Stimulated activated CD4-positive, alpha-beta T cell treated with anti-CD3 and anti-CD28 coated beads, Interleukin-2, amount 100 ng/mL, for 4 hours (primary cell): ENCODE measurements around the gene DKK2.

Source experiments
- DNase-seq: peaks from one replicate; pipeline ENCODE4 v3.0.0-alpha.2; 2020; ENCODE audit warnings: low read depth

DKK2 gene

GRCh38 chr4:107017443-107018343 lies 18.4 kb downstream of the DKK2 start:
- no peak for DNase-seq

- no peak for DNase-seq
Observed at GRCh38 chr4:107011312-107011711, 24.8 kb downstream of the DKK2 start.

GRCh38 chr4:107009196-107009968 lies 26.7 kb downstream of the DKK2 start:
- no peak for DNase-seq

GRCh38 chr4:107008115-107008514 lies 28.0 kb downstream of the DKK2 start:
- DNase-seq: no peak

GRCh38 chr4:107006218-107006617 lies 29.9 kb downstream of the DKK2 start:
- no peak for DNase-seq

- DNase-seq: no peak
Observed at GRCh38 chr4:106996490-106996889, 39.6 kb downstream of the DKK2 start.

GRCh38 chr4:106993827-106994226 lies 42.3 kb downstream of the DKK2 start:
- DNase-seq: no peak

- no peak for DNase-seq
Observed at GRCh38 chr4:106987311-106987710, 48.8 kb downstream of the DKK2 start.

GRCh38 chr4:106986486-106986885 lies 49.6 kb downstream of the DKK2 start:
- no peak for DNase-seq

GRCh38 chr4:106985830-106986229 lies 50.3 kb downstream of the DKK2 start:
- DNase-seq: no peak

GRCh38 chr4:106982711-106983211 lies 53.4 kb downstream of the DKK2 start:
- DNase-seq: no peak

- DNase-seq: no peak
Observed at GRCh38 chr4:106981431-106981830, 54.7 kb downstream of the DKK2 start.

- no peak for DNase-seq
Observed at GRCh38 chr4:106979476-106979875, 56.6 kb downstream of the DKK2 start.

- DNase-seq: no peak
Observed at GRCh38 chr4:106978046-106978774, 57.9 kb downstream of the DKK2 start.

- no peak for DNase-seq
Observed at GRCh38 chr4:106971636-106972035, 64.5 kb downstream of the DKK2 start.

GRCh38 chr4:106967892-106968291 lies 68.2 kb downstream of the DKK2 start:
- no peak for DNase-seq

GRCh38 chr4:106953036-106953705 lies 82.9 kb downstream of the DKK2 start:
- DNase-seq: no peak

- DNase-seq: no peak
Observed at GRCh38 chr4:106951891-106952290, 84.2 kb downstream of the DKK2 start.

GRCh38 chr4:106941841-106942240 lies 94.3 kb downstream of the DKK2 start:
- no peak for DNase-seq

- DNase-seq: no peak
Observed at GRCh38 chr4:106930522-106930921, 105.6 kb downstream of the DKK2 start.

- no peak for DNase-seq
Observed at GRCh38 chr4:106929248-106929647, 106.9 kb downstream of the DKK2 start.

- DNase-seq: no peak
Observed at GRCh38 chr4:106914223-106914622, 121.9 kb downstream of the DKK2 start.
